ENCODE measurements around the gene S100A4. TPM values are rescaled to one million over a fixed set of nuclear protein-coding genes. Genes with fewer than 3 reads are reported as not detected.

Gene S100A4
- total RNA-seq, 1 donor from 2014 or later = 2.8 TPM

DNA sequence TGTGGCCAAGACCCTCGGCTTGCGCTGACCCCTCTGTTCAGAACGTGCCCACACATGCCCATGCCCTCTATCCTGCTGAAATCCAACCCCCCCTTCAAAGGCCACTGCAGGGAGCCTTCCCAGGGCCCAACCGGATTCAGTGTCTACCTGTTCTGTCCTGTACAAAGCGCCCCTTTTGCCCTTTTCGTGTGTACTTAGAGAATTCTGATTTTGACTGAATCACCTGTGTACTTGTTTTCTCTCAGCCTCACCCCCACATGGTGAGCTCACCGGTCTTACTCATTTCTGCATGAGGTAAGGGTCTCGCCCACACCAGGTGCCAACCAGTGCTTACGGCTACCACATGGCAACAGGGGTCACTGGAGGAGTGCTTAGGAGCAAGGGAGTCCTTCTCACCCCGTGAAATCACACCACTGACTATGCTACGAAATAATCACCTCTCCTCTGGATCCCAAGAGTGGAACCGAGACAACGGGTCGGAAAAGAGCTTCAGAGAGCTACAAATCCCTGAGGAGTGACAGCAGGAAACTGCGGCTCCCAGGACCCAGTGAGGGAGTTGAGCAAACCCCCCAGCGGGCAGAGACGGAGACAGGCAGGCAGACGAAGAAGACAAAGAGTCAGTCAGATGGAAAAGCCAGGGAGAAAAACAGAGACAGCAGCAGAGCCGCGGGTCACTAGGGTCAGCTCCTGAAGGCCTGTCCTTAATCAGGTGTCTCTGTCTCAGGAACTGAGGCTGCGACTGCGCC lies 22.2 kb upstream of the S100A4 start:
- H3K4me3 Mint-ChIP-seq (ENCODE audit: unreplicated experiment) = no peak overlapping the region

DNA sequence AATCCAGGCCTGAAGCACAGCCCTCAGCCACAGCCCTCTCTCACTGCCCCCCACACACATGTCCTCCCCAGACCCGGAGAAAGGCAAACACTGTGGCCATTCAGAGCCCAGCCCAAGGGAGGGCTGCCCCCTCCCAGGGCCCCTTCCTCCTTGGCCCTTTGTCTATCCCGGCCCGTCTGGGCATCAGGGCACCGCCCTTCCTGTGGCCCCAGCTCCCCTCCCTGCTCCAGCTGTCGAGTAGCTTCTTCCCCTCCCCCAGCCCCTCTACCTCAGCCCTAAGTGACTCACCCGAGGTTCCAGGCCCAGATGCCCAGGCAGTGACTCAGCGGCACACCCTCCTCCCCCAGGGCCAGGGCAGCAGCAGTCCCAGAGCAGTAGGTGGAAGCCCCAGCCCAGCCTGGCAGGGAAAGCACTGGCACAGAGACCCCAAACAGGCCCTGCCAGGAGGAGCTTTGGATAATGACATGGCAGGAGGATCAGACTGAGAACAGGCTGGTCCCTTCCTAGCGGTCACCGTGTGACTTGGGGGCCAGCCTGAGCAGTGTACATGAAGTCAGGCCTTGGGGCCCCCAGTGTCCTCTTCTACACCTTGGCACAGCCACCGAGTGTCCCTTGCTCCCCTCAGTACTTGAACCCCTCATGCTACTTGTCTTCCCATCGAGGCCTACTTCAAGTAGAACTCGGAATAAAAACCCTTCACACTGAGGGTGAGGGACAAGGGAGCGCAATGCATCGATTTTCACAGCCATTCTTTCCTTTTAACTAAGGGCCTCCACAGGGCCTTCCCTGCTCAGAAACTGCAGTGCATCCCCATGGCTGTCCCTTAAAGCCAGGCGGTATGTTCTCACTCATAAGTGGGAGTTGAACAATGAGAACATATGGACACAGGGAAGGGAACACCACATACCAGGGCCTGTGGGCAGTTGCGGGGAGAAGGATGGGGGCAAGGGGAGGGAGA lies 21.1 kb upstream of the S100A4 start:
- TF ChIP-seq, protein P1, sequence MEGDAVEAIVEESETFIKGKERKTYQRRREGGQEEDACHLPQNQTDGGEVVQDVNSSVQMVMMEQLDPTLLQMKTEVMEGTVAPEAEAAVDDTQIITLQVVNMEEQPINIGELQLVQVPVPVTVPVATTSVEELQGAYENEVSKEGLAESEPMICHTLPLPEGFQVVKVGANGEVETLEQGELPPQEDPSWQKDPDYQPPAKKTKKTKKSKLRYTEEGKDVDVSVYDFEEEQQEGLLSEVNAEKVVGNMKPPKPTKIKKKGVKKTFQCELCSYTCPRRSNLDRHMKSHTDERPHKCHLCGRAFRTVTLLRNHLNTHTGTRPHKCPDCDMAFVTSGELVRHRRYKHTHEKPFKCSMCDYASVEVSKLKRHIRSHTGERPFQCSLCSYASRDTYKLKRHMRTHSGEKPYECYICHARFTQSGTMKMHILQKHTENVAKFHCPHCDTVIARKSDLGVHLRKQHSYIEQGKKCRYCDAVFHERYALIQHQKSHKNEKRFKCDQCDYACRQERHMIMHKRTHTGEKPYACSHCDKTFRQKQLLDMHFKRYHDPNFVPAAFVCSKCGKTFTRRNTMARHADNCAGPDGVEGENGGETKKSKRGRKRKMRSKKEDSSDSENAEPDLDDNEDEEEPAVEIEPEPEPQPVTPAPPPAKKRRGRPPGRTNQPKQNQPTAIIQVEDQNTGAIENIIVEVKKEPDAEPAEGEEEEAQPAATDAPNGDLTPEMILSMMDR (IDR thresholded peaks at IDR 0.05; ENCODE audit: unreplicated experiment) = no peak
- H3K4me3 Mint-ChIP-seq (ENCODE audit: unreplicated experiment) = no peak overlapping the region
- peak overlapping the region; percentile 81 for H3K27ac Mint-ChIP-seq (ENCODE audit: unreplicated experiment)
- H3K36me3 Mint-ChIP-seq (ENCODE audit: low read depth, unreplicated experiment) = no peaks in the 10 kb centered on the region
- peaks cover 19% of the 10 kb centered on the region for H3K27me3 Mint-ChIP-seq (ENCODE audit: unreplicated experiment)
- no peak for DNase-seq (ENCODE audit: low spot score)
- H3K4me1 Mint-ChIP-seq (ENCODE audit: unreplicated experiment) = peaks cover 32% of the 10 kb centered on the region
- no peaks in the 10 kb centered on the region for H3K9me3 Mint-ChIP-seq (ENCODE audit: unreplicated experiment)

More for the DNA sequence above, 22.2 kb upstream of the S100A4 start:
- Mint-ChIP-seq H3K4me1 (ENCODE audit: unreplicated experiment) (peaks cover 35% of the 10 kb centered on the region), H3K36me3 (ENCODE audit: low read depth, unreplicated experiment) (no peaks in the 10 kb centered on the region), H3K9me3 (ENCODE audit: unreplicated experiment) (no peaks in the 10 kb centered on the region), H3K27me3 (ENCODE audit: unreplicated experiment) (peaks cover 19% of the 10 kb centered on the region), H3K27ac (ENCODE audit: unreplicated experiment) (peak overlapping the region; percentile 45)
- TF ChIP-seq, protein P1 (IDR thresholded peaks at IDR 0.05; ENCODE audit: unreplicated experiment) = no peak
- DNase-seq (ENCODE audit: low spot score) = no peak

DNA sequence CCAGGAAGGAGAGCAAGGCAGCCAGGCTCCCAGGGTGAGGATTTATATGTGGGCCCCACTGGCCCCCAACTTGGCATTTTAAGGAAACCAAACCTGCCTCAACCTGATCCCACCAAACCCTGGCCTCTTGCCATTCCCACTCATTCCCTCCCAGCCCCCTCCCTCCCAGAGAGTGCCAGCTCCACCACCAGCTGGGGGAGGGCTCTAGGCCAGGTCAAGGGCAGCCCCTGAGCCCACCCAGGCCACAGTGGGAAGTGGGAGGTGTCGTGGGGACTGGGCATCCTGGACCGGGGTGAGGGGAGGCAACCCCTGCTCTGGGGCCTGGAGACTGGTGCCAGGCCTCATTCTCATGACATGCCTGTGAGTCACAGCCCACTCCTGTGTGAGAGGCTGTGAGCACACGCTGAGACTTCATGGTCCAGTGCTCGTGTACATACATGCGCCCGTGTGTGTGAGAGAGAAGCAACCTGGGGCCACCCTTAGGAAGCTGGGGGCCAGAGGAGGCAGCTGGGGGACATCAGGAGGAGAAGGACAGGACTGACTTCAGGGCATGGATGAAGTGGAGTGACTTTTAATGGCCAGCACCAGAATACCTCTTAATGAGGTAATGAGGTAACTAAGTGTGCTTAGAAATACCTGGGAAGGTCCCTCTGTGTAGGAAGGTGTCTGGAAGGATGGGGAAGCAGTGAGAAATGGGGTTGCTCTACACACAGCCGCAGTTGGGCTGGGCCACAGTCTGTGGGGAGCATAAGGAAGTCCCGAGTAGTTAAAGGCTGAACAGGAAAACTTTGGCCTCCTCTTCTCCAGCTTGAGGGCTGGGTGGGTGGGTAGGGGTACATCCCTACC lies 20.1 kb upstream of the S100A4 start, which contains the start of gene S100A2:
Gene S100A2, minus strand, starts transcription at position 316 of the 846 bp plus-strand sequence. CDS start 1,967 bp downstream, outside the sequence.
- Mint-ChIP-seq H3K27ac (ENCODE audit: unreplicated experiment) (peak within 1 kb of the TSS; percentile 81), H3K4me1 (ENCODE audit: unreplicated experiment) (peaks cover 26% of the 10 kb centered on the region), H3K27me3 (ENCODE audit: unreplicated experiment) (peaks cover 15% of the 10 kb centered on the region), H3K9me3 (ENCODE audit: unreplicated experiment) (no peaks in the 10 kb centered on the region), H3K4me3 (ENCODE audit: unreplicated experiment) (no peak within 1 kb of the TSS), H3K36me3 (ENCODE audit: low read depth, unreplicated experiment) (no peaks in the 10 kb centered on the region)
- DNase-seq (ENCODE audit: low spot score) = no peak
- TF ChIP-seq, protein P1 (IDR thresholded peaks at IDR 0.05; ENCODE audit: unreplicated experiment) = no peak

DNA sequence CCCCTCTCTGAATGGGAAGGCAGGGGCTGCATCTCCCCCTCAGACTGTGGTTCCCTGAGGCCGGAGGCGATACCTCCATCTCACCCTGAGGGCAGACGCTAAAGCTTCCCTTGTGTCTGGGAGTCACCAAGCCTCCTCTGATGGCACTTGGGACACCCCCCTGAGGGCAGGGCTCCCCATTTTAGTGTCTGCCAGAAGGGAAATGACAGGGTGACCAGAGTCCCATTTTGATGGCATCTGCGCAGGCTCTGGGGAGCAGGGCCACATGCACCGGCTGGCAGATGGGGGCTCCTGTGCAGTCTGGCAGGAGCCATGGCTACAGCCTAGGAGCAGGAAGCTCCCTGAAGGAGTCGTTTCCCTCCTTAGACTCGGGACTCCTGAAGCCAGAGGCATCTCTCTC lies 18.4 kb upstream of the S100A4 start:
- H3K4me1 Mint-ChIP-seq (ENCODE audit: unreplicated experiment) = peaks cover 20% of the 10 kb centered on the region
- no peaks in the 10 kb centered on the region for H3K36me3 Mint-ChIP-seq (ENCODE audit: low read depth, unreplicated experiment)
- no peaks in the 10 kb centered on the region for H3K9me3 Mint-ChIP-seq (ENCODE audit: unreplicated experiment)
- peaks cover 9% of the 10 kb centered on the region for H3K27me3 Mint-ChIP-seq (ENCODE audit: unreplicated experiment)
- H3K27ac Mint-ChIP-seq (ENCODE audit: unreplicated experiment) = no peak overlapping the region
- TF ChIP-seq, protein P1 (IDR thresholded peaks at IDR 0.05; ENCODE audit: unreplicated experiment) = no peak
- H3K4me3 Mint-ChIP-seq (ENCODE audit: unreplicated experiment) = no peak overlapping the region
- no peak for DNase-seq (ENCODE audit: low spot score)
